ENCODE measurements around the gene DNASE1L2.
"Not testable (repeated sequence)": the region's sequence is repeated elsewhere in the genome, so short reads cannot be mapped to it uniquely, and the experiment has no call there.

DNASE1L2 gene

DNA sequence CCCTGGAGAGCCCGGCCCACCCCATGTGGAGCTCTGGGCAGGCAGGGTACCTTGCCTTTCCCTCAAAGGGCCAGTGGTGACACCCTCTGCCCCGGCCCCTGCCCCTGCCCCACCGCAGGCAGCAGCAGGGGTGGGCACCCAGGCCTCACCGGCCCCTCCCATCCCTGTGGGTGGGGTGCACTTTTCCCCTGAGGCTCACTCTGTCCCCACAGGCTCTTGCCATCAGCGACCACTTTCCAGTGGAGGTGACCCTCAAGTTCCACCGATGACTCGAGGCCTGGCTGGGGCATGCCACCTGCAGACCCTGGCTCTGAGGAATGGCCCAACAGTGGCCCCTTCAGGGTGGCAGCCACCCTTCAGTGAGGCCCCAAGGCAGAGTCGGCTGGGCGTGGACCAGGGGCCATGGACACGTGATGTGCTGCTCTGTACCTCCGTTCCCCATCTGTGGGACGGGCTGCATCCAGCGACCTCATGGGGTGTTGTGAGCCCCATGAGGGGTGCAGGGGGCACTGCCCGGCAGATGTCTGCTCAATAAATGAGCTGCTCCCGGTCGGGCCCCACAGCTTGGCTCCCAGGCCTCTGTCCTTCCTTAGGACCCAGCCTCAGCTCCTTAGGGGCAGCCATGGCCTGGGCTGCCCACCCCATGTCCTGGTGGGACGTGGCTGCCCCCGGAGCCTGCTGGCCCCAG is 2.0 kb downstream of the DNASE1L2 start:
- in situ Hi-C loops (cut with HindIII; ENCODE audit: low sequenced_read_pairs): no loop called here

GRCh38 chr16:2238838-2239675 is 2.8 kb downstream of the DNASE1L2 start:
- in situ Hi-C loops (cut with HindIII; ENCODE audit: low sequenced_read_pairs): no loop called here

GRCh38 chr16:2240331-2240730 is 4.1 kb downstream of the DNASE1L2 start:
- in situ Hi-C loops (cut with HindIII; ENCODE audit: low sequenced_read_pairs): not testable (repeated sequence)

- in situ Hi-C loops (cut with HindIII; ENCODE audit: low sequenced_read_pairs): no loop called here
Measured at GRCh38 chr16:2242598-2242997, 6.4 kb downstream of the DNASE1L2 start.

- in situ Hi-C loops (cut with HindIII; ENCODE audit: low sequenced_read_pairs): no loop called here
Measured at GRCh38 chr16:2243031-2243528, 6.8 kb downstream of the DNASE1L2 start.

DNA sequence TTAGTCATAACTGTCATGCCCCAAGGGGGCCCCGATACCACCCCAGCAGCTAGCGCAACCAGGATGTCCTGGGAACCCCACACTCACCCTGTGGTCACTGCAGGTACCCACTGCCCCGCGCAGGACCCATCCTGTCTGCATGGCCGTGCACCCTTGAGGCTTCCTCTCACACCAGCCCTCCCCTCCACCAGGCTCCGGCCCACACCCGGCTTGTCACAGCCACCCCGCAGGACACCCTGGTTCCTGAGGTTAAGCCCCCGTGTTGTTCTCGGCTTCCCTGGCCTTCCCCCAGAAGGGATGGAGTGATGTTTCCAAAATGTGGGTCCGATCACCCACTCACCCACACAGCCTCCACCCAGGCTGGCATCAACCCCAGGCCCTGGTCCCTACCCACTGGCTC is 7.5 kb downstream of the DNASE1L2 start:
- in situ Hi-C loops (cut with HindIII; ENCODE audit: low sequenced_read_pairs): no loop called here

GRCh38 chr16:2244301-2244700 is 8.1 kb downstream of the DNASE1L2 start:
- in situ Hi-C loops (cut with HindIII; ENCODE audit: low sequenced_read_pairs): no loop called here

DNA sequence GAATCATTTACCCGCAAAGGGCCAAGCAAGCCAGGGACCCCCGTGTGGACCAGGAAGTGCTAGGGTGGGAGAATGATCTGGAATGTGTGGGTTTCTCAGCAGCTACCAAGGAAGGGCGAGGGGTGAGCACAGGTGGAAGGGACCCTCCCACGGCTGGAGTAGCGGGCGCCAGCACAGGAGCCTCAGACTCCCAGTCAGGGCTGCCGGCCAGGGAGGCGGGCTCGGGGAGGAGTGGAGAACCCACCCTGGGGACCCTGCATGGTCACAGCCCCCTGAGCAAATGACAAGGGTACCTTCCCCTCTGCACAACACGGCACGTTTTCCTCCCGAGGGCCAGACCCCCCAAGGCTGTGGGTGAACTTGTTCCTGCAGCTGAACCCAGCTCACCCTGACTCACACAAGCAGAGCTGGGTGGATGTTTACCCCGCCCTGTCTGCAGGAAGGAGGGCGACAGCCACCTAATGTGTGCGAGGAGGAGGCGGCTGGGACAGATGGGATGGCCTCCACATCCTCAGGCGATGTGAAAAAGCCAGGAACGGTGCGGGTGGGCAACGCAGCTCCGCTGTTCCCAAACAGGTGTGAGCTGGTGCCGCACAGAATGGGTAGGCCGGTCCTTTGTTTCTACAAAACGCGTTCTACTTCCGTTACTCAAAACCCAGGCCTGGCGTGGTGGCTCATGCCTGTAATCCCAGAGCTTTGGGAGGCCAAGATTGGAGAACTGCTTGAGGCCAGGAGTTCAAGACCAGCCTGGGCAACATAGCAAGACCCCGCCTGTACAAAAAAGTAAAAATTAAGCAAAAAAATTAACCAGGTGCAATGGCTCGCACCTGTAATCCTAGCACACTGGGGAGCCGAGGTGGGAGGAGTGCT is 8.9 kb downstream of the DNASE1L2 start:
- in situ Hi-C loops (cut with HindIII; ENCODE audit: low sequenced_read_pairs): no loop called here

GRCh38 chr16:2246301-2246885 is 10.1 kb downstream of the DNASE1L2 start:
- in situ Hi-C loops (cut with HindIII; ENCODE audit: low sequenced_read_pairs): no loop called here

DNA sequence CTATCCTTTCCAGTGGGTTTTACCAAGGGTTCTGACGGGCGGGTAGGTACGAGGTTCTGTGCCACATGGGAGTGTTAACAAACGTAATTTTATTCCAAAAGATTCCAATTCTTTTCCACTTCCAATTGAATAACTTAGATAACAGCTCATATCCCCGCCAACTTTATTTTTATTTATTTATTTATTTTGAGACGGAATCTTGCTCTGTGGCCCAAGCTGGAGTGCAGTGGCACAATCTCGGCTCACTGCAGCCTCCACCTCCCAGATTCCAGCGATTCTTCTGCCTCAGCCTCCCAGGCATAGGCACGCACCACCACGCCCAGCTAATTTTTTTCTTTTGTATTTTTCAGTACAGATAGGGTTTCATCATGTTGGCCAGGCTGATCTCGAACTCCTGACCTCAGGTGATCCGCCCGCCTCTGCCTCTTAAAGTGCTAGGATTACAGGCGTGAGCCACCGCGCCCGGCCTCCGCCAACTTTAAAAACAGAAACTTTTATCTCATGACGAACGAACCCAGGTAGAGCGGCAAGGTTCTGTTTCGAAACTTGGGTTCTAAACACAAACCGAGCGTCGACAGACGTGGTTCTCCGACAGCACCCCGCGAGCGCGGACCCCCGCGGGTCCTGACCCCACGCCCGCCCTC is 14.5 kb downstream of the DNASE1L2 start:
- in situ Hi-C loops (cut with HindIII; ENCODE audit: low sequenced_read_pairs): no loop called here

GRCh38 chr16:2251296-2252111 is 15.3 kb downstream of the DNASE1L2 start, which contains the start of gene ECI1:
TSS of gene ECI1 (minus strand) at chr16:2251587. CDS start at chr16:2251566, 21 bp downstream.
- in situ Hi-C loops (cut with HindIII; ENCODE audit: low sequenced_read_pairs): no loop called here

- in situ Hi-C loops (cut with HindIII; ENCODE audit: low sequenced_read_pairs): no loop called here
Measured at GRCh38 chr16:2252806-2253148, 16.5 kb downstream of the DNASE1L2 start.

- in situ Hi-C loops (cut with HindIII; ENCODE audit: low sequenced_read_pairs): no loop called here
Measured at GRCh38 chr16:2253293-2253692, 17.0 kb downstream of the DNASE1L2 start.

DNA sequence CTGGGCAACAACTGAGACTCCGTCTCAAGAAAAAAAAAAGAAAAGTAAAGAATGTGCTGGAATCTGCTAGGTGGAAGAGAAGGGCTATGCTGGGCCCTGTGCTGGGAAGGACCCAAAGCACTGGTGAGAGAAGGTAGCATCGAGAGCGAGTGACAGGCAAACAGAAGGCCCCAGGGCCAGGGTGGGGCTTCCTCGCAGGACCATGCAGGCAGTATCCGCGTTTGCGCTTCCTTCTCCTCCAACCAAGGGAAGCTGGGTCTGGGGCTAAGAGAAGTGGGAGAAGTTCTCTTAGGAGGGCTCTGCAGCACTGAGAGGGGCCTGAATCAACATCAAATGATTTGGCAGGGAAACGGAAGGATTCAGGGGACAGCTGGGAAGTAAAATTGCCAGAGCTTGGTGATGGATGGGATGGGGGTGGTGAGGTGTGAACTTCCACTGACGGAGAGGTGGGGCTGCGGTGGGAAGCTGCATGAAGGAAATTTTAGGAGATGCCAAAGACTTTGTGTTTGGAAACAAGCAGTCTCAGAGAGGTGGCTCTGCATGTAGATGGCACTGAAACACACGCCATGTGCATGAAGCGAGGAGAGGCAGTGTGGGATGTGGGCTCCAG is 20.4 kb downstream of the DNASE1L2 start:
- in situ Hi-C loops (cut with HindIII; ENCODE audit: low sequenced_read_pairs): no loop called here

- in situ Hi-C loops (cut with HindIII; ENCODE audit: low sequenced_read_pairs): no loop called here
Measured at GRCh38 chr16:2257726-2258125, 21.5 kb downstream of the DNASE1L2 start.

DNA sequence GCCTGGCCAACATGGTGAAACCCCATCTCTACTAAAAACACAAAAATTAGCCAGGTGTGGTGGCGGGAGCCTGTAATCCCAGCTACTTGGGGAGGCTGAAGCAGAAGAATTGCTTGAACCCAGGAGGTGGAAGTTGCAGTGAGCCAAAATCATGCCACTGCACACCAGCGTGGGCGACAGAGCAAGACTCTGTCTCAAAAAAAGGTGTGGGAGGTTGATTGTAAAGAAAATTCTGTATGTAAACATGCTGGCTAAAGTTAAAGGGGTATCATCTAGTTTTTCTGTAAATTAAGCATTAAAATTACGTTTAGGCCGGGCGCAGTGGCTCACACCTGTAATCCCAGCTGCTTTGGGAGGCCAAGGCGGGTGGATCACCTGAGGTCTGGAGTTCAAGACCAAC is 22.3 kb downstream of the DNASE1L2 start:
- in situ Hi-C loops (cut with HindIII; ENCODE audit: low sequenced_read_pairs): not testable (repeated sequence)

- in situ Hi-C loops (cut with HindIII; ENCODE audit: low sequenced_read_pairs): no loop called here
Measured at GRCh38 chr16:2260250-2260649, 24.0 kb downstream of the DNASE1L2 start.

GRCh38 chr16:2263026-2263425 is 26.8 kb downstream of the DNASE1L2 start:
- in situ Hi-C loops (cut with HindIII; ENCODE audit: low sequenced_read_pairs): not testable (repeated sequence)

GRCh38 chr16:2266887-2267286 is 30.6 kb downstream of the DNASE1L2 start:
- in situ Hi-C loops (cut with HindIII; ENCODE audit: low sequenced_read_pairs): not testable (repeated sequence)

Data from DLD1 (cell line).